Activated CD8-positive, alpha-beta T cell treated with anti-CD3 and anti-CD28 coated beads for 36 hours (primary cell): ENCODE results near the gene CATSPERZ. TPM values are rescaled to one million over a fixed set of nuclear protein-coding genes. Genes with fewer than 3 reads are reported as not detected.

ENCODE experiments used
- ATAC-seq: fragments of 200-7000 bp; cut with Tn5 transposase; one replicate; pipeline ENCODE4 v1.10.0; 2021; ENCODE audit warnings: mild to moderate bottlenecking, moderate library complexity
- CTCF ChIA-PET: fragments of 350-600 bp; sonication (Branson Sonifier 250); formaldehyde crosslinking; loops from one replicate; lab custom pipeline; 2021; ENCODE audit warnings: antibody characterized with exemption; lab: Charles Lee
- POLR2A ChIA-PET: fragments of 350-600 bp; sonication (Branson Sonifier 250); formaldehyde crosslinking; loops from one replicate; lab custom pipeline; 2021; ENCODE audit warnings: antibody characterized with exemption; lab: Charles Lee
- DNase-seq: peaks from one replicate; pipeline ENCODE4 v3.0.0-alpha.2; 2020
- H3K27ac Mint-ChIP-seq: one replicate; pipeline ENCODE4 v1.8.0; 2021; ENCODE audit warnings: mild to moderate bottlenecking, mixed read lengths
- H3K27me3 Mint-ChIP-seq: one replicate; pipeline ENCODE4 v1.8.0; 2021; ENCODE audit warnings: mixed read lengths
- H3K36me3 Mint-ChIP-seq: one replicate; pipeline ENCODE4 v1.8.0; 2021; ENCODE audit warnings: low read depth, mixed read lengths
- H3K4me1 Mint-ChIP-seq: one replicate; pipeline ENCODE4 v1.8.0; 2021; ENCODE audit warnings: low read depth, mixed read lengths
- H3K4me3 Mint-ChIP-seq: one replicate; pipeline ENCODE4 v1.8.0; 2021; ENCODE audit warnings: mild to moderate bottlenecking, moderate library complexity, mixed read lengths
- H3K9me3 Mint-ChIP-seq: one replicate; pipeline ENCODE4 v1.8.0; 2021; ENCODE audit warnings: mixed read lengths
- CTCF ChIP-seq: fragments of 200-600 bp; IDR thresholded peaks from one replicate; pipeline ENCODE4 v1.8.0; 2022; ENCODE audit warnings: antibody characterized with exemption, mild to moderate bottlenecking
- intact Hi-C: fragments of 100-400 bp; cut with micrococcal nuclease; formaldehyde crosslinking; loops from one replicate; pipeline ENCODE4 v1.10.0; 2022
- total RNA-seq, 2 experiments: library from RNA; stranded (reverse); gene quantifications; one replicate each; pipeline ENCODE4 v1.2.3, GENCODE V29; 2021

The CATSPERZ gene
- total RNA-seq, 2 experiments from 2014 or later = 0.52 TPM; not detected in 1

- H3K9me3 Mint-ChIP-seq = no peaks in the 10 kb centered on the region
- ATAC-seq = no peak
- peaks cover 5% of the 10 kb centered on the region for H3K4me1 Mint-ChIP-seq
- no peak overlapping the region for H3K4me3 Mint-ChIP-seq
- POLR2A ChIA-PET = interaction anchor here (0.8 to 1.9 kb wide), 4 partner anchors 9 to 17 kb away, joined by 3 to 7 read pairs (median 4); no protein-coding TSS in a partner anchor
- TF ChIP-seq CTCF = no peak
- DNase-seq = no peak
- CTCF ChIA-PET = interaction anchor here (1.3 to 2.2 kb wide), 3 partner anchors 8 to 101 kb away, joined by 3 to 6 read pairs (median 3); no protein-coding TSS in a partner anchor
- H3K36me3 Mint-ChIP-seq = peaks cover 14% of the 10 kb centered on the region
- H3K27ac Mint-ChIP-seq = no peak overlapping the region
- H3K27me3 Mint-ChIP-seq = no peaks in the 10 kb centered on the region
- intact Hi-C loops = no loop called here
Measured at GRCh38 chr11:64349025-64349387, 48.8 kb downstream of the CATSPERZ start.

GRCh38 chr11:64349404-64349803, 49.2 kb downstream of the CATSPERZ start:
- ChIA-PET CTCF (interaction anchor here (1.3 to 2.2 kb wide), 4 partner anchors 8 to 100 kb away, joined by 3 to 6 read pairs (median 3); partner anchors contain the start of genes PRDX5 and TRMT112), POLR2A (interaction anchor here (0.8 to 1.9 kb wide), 4 partner anchors 8 to 18 kb away, joined by 3 to 7 read pairs (median 5); no protein-coding TSS in a partner anchor)

DNA sequence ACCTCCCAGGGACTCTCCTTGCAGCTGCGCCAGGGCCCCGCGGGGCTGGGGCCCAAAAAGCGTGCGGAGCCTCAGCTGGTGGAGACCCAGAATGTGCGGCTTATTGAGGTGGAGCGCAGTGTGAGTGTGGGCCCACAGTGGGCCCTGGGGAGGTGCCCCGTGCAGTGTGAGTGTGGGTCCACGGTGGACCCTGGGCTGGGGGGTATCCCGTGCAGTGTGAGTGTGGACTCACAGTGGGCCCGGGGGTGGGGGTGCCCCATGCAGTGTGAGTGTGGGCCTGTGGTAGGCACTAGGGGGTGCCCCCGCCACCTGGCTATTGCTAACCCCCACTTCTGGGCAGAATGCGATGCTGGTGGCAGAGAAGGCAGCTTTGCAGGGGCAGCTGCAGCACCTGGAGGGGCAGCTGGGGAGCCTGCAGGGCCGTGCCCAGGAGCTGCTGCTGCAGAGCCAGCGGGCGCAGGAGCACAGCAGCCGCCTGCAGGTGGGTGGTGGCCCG, 51.0 kb downstream of the CATSPERZ start:
- no peak overlapping the region for H3K4me3 Mint-ChIP-seq
- intact Hi-C loops = no loop called here
- no peak overlapping the region for H3K27ac Mint-ChIP-seq
- ATAC-seq = no peak
- ChIA-PET POLR2A (interaction anchor here (0.9 to 1.4 kb wide), 2 partner anchors 8 to 9 kb away, joined by 3 read pairs; no protein-coding TSS in a partner anchor), CTCF (interaction anchor here (1.3 kb wide), 1 partner anchor 10 kb away, joined by 3 read pairs; no protein-coding TSS in a partner anchor)
- no peak for DNase-seq
- no peaks in the 10 kb centered on the region for H3K27me3 Mint-ChIP-seq
- H3K9me3 Mint-ChIP-seq = no peaks in the 10 kb centered on the region
- H3K4me1 Mint-ChIP-seq = peaks cover 10% of the 10 kb centered on the region
- TF ChIP-seq CTCF = no peak
- H3K36me3 Mint-ChIP-seq = peaks cover 7% of the 10 kb centered on the region

More at GRCh38 chr11:64349404-64349803, 49.2 kb downstream of the CATSPERZ start:
- peaks cover 14% of the 10 kb centered on the region for H3K36me3 Mint-ChIP-seq
- H3K4me1 Mint-ChIP-seq = peaks cover 5% of the 10 kb centered on the region
- H3K4me3 Mint-ChIP-seq = no peak overlapping the region
- no peak for DNase-seq
- intact Hi-C loops = no loop called here
- no peak for TF ChIP-seq CTCF
- no peaks in the 10 kb centered on the region for H3K9me3 Mint-ChIP-seq
- no peaks in the 10 kb centered on the region for H3K27me3 Mint-ChIP-seq
- ATAC-seq = no peak
- no peak overlapping the region for H3K27ac Mint-ChIP-seq

DNA sequence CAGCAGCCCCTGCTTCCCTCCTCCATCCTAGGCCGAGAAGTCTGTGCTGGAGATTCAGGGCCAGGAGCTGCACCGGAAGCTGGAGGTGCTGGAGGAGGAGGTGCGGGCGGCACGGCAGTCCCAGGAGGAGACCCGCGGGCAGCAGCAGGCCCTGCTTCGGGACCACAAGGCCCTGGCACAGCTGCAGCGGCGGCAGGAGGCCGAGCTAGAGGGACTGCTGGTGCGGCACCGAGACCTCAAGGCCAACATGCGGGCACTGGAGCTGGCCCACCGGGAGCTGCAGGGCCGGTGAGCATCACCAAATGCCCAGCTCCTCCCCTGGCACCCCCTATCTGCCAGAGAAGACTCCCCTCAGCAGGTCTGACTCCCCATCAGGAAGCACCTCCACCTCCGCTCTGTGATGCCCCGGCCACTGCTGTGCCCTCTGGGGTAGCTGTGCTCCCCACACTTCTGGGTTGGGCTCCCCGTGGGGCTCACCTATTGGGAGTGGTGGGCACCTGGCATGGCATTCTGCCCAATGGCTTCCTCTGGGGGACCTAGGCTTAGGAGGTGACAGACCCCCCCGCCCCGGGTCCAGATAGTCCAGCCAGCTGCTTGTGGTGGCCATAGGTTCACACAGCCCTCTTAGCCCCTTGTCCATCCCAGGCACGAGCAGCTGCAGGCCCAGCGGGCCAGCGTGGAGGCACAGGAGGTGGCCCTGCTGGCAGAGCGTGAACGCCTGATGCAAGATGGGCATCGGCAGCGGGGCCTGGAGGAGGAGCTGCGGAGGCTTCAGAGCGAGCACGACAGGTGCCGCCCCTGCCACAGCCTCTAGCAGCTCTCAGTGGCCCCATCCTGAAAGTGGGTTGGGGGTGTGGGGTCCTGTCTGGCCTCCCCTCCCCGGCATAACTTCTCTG, 52.2 kb downstream of the CATSPERZ start:
- CTCF ChIA-PET = interaction anchor here (0.9 to 9.5 kb wide), 4 partner anchors 8 to 48 kb away, joined by 3 to 75 read pairs (median 6); partner anchors contain the start of genes CCDC88B, PRDX5 and TRMT112
- Mint-ChIP-seq H3K27ac (no peak overlapping the region), H3K4me3 (no peak overlapping the region), H3K9me3 (no peaks in the 10 kb centered on the region), H3K27me3 (no peaks in the 10 kb centered on the region), H3K4me1 (peaks cover 13% of the 10 kb centered on the region), H3K36me3 (peaks cover 9% of the 10 kb centered on the region)
- DNase-seq = no peak
- intact Hi-C loops = no loop called here
- POLR2A ChIA-PET = interaction anchor here (0.7 to 3.9 kb wide), 4 partner anchors 9 to 49 kb away, joined by 3 to 19 read pairs (median 4); partner anchors contain the start of genes PRDX5 and TRMT112
- no peak for ATAC-seq
- TF ChIP-seq CTCF = no peak
